ENCODE measurements around the gene UBE2G2. TPM values are rescaled to one million over a fixed set of nuclear protein-coding genes. Genes with fewer than 3 reads are reported as not detected.

UBE2G2 gene
- total RNA-seq, 1 experiment from 2014 or later, result 117 TPM

GRCh38 chr21:44835647-44835973 is 34.0 kb upstream of the UBE2G2 start (continued):
- TF ChIP-seq HMGA2 (CRISPR knock-in tag; IDR thresholded peaks at IDR 0.05) (no peak), SOX15 (CRISPR knock-in tag; IDR thresholded peaks at IDR 0.05) (no peak), RELA (CRISPR knock-in tag; IDR thresholded peaks at IDR 0.05; ENCODE audit: borderline replicate concordance) (no peak), NR2C2 (CRISPR knock-in tag; IDR thresholded peaks at IDR 0.05) (no peak), USF1 (CRISPR knock-in tag; IDR thresholded peaks at IDR 0.05) (no peak), ZNF425 (CRISPR knock-in tag; conservative IDR thresholded peaks at IDR 0.05) (no peak), PREB (CRISPR knock-in tag; IDR thresholded peaks at IDR 0.05; ENCODE audit: borderline replicate concordance) (no peak), ZNF232 (CRISPR knock-in tag; IDR thresholded peaks at IDR 0.05) (no peak), ZNF512 (CRISPR knock-in tag; IDR thresholded peaks at IDR 0.05; ENCODE audit: borderline replicate concordance) (no peak), ZBTB43 (CRISPR knock-in tag; IDR thresholded peaks at IDR 0.05) (no peak)

GRCh38 chr21:44834951-44835646 is 33.5 kb upstream of the UBE2G2 start:
- no peak for ATAC-seq
- no peak for TF ChIP-seq TEAD1 (CRISPR knock-in tag; IDR thresholded peaks at IDR 0.05)
- no peak for TF ChIP-seq E2F5 (CRISPR knock-in tag; IDR thresholded peaks at IDR 0.05)
- no peak for TF ChIP-seq JUN (CRISPR knock-in tag; IDR thresholded peaks at IDR 0.05)
- no peak for TF ChIP-seq ATF1 (CRISPR knock-in tag; IDR thresholded peaks at IDR 0.05)
- no peak for TF ChIP-seq CREM (CRISPR knock-in tag; IDR thresholded peaks at IDR 0.05)
- no peak for TF ChIP-seq FOXP4 (CRISPR knock-in tag; IDR thresholded peaks at IDR 0.05)
- no peak for TF ChIP-seq ARID4B (CRISPR knock-in tag; IDR thresholded peaks at IDR 0.05; ENCODE audit: borderline replicate concordance)
- TF ChIP-seq ZNF263 (CRISPR knock-in tag; IDR thresholded peaks at IDR 0.05; ENCODE audit: low read depth), result no peak
- no peak for TF ChIP-seq SP1 (CRISPR knock-in tag; conservative IDR thresholded peaks at IDR 0.05)
- TF ChIP-seq TCF7 (CRISPR knock-in tag; IDR thresholded peaks at IDR 0.05; ENCODE audit: low read depth), result no peak
- TF ChIP-seq CBFB (CRISPR knock-in tag; IDR thresholded peaks at IDR 0.05; ENCODE audit: low read depth), result no peak
- no peak for TF ChIP-seq SMAD3 (CRISPR knock-in tag; IDR thresholded peaks at IDR 0.05; ENCODE audit: borderline replicate concordance)

More at GRCh38 chr21:44834951-44835646, 33.5 kb upstream of the UBE2G2 start:
- ChIA-PET POLR2A (no interaction called here), CTCF (interaction anchor here (0.6 kb wide), 1 partner anchor 97 kb away, joined by 3 read pairs; no protein-coding TSS in a partner anchor)
- no peak for DNase-seq (ENCODE audit: low spot score)
- Mint-ChIP-seq H3K36me3 (no peaks in the 10 kb centered on the region), H3K4me3 (no peak overlapping the region), H3K27me3 (ENCODE audit: low read depth) (no peaks in the 10 kb centered on the region), H3K27ac (no peak overlapping the region), H3K4me1 (no peaks in the 10 kb centered on the region), H3K9me3 (peaks cover 3% of the 10 kb centered on the region)
